NCI-H1105 (cell line): ENCODE data around the gene CXCL16.
"Not testable (repeated sequence)": the region's sequence is repeated elsewhere in the genome, so short reads cannot be mapped to it uniquely, and the experiment has no call there.

Source experiments
- DNase-seq: peaks from one replicate; lab custom pipeline; 2025; lab: John Stamatoyannopoulos, UW

CXCL16 gene

DNA sequence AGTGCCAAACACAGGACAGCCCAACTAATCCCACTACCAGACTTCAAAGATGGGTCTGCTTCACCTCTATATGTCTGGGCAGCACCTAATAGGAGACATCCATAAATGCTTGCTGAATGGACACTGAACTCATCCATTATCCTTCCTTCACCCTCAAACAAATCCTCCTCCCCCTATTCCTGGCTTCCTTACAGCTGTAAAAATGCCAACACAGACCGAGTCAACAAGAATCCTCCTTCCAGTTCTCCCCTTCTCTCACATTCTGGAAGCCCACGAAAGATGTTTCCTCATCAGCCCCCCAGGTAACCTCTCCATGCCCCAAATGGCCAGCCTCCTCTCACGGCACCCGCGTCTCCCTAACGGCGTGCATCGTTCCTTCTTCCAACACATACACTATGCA, 48.0 kb downstream of the CXCL16 start:
- DNase-seq = no peak

DNA sequence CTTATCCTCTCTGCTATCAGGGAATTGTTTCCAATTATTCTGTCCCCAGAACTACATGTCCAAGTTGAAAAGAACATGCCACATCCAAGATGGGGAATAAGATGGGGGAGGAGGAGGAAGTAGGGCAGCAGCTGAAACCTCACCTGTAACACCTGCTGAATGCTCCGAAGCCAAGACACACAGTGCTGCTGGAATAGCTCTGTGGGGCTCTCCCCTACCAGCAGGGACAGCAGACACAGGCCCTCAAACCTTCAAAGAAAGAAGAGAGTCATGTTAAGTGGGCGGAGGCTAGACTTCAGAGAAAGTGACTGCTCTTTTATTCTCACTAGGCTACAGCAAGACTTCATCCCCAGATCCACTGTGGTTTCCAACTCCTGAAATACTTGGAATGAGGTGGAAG, 49.0 kb downstream of the CXCL16 start:
- DNase-seq = no peak

DNA sequence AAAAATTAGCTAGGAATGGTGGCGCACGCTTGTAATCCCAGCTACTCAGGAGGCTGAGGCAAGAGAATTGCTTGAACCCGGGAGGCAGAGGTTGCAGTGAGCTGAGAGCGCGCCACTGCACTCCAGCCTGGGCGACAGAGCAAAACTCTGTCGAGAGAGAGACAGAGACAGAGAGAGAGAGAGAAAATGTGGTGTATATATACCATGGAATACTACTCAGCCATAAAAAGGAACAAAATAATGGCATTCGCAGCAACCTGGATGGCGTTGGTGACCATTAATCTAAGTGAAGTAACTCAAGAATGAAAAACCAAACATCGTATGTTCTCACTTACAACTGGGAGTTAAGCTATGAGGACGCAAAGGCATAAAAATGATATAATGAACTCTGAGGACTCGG, 49.9 kb downstream of the CXCL16 start:
- DNase-seq = not testable (repeated sequence)

DNA sequence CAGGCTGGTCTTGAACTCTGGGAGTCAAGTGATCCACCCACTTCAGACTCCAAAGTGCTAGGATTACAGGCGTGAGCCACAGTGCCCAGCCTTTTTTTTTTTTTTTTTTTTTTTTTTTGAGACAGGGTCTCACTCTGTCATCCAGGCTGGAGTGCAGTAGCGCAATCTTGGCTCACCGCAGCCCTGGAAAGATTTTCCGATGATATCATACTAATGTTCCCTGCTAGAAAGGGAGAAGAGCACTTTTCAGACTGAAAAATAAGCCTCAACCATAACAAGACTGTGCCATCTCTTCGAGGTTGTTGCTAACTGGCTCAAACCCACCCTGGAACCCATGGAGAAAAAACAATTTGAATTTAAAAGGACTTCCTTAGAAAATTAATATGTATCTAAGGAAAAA, 56.0 kb downstream of the CXCL16 start:
- not testable (repeated sequence) for DNase-seq
